GM10248 (cell line): Measurements from ENCODE around the gene USP2.

Experiments
- CTCF ChIA-PET: fragments of 300-600 bp; sonication (Branson Sonifier 250); formaldehyde crosslinking; extraction: SDS; loops from one replicate; lab custom pipeline; 2021; ENCODE audit warnings: antibody characterized with exemption; lab: Yijun Ruan, JAX
- POLR2A ChIA-PET: fragments of 350-650 bp; sonication (Branson Sonifier 250); formaldehyde crosslinking; extraction: SDS; loops from one replicate; lab custom pipeline; 2020; ENCODE audit warnings: antibody characterized with exemption; lab: Yijun Ruan, JAX
- DNase-seq: peaks from one replicate; pipeline ENCODE4 v3.0.0; 2012; ENCODE audit errors: extremely low spot score
- CTCF ChIP-seq: IDR thresholded peaks from 2 replicates; pipeline ENCODE4 v1.5.1; 2012; ENCODE audit warnings: mild to moderate bottlenecking, low read depth; ENCODE audit errors: extremely low read depth, missing control alignments, control extremely low read depth

USP2 gene

GRCh38 chr11:119340335-119341221, 40.9 kb downstream of the USP2 start, which contains the start of gene C1QTNF5:
C1QTNF5 (minus strand) TSS chr11:119340883; CDS start chr11:119340397, 486 bp downstream.
- no peak for DNase-seq
- ChIA-PET CTCF (interaction anchor here (0.7 to 5.9 kb wide), 18 partner anchors 9 to 1409 kb away, joined by 3 to 131 read pairs (median 4); partner anchors contain the start of gene USP2), POLR2A (interaction anchor here (0.7 kb wide), 1 partner anchor 514 kb away, joined by 7 read pairs; no protein-coding TSS in a partner anchor)
- no peak for TF ChIP-seq CTCF

DNA sequence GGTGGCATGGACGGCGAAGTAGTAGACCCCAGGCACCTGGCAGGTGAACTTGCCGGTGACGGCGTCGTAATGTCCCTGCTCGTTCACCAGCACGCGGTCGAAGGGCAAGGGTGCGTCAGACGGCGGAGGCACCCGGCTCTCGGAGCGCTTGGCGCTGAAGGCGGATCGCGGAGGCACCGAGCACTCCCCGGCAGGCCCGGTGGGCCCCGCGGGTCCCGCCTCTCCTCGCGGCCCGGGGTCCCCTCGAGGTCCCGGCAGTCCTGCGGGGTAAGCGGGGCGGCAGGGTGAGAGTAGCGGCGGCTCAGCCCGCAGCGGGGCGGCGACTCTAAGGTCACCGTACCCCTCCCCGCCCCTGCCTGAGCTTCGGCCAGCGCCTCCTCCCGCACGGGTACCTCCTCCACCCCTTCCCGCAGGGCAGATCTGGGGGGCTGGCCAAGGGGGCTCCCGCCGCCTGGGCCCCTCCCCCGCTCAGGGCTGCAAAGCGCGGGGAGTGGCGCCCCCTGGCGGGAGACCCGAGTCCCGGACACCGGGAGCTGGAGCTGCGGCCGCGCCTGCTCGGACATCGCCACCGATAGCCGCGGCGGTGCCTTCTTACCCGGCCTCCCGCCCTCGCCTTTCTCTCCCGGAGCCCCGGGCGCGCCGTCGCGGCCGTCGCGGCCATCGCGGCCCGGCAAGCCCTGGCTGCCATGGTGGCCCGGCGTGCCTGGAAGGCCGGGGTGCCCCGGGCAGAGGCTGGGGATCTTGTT, 41.7 kb downstream of the USP2 start:
- peak; percentile 84 for TF ChIP-seq CTCF
- POLR2A ChIA-PET = no interaction called here

GRCh38 chr11:119338965-119339588, 42.4 kb downstream of the USP2 start:
- CTCF ChIA-PET = interaction anchor here (0.7 to 5.9 kb wide), 33 partner anchors 8 to 547 kb away, joined by 3 to 131 read pairs (median 4); partner anchors contain the start of gene USP2
- POLR2A ChIA-PET = no interaction called here
- DNase-seq = no peak
- no peak for TF ChIP-seq CTCF

More for the DNA sequence above, 41.7 kb downstream of the USP2 start:
- CTCF ChIA-PET = interaction anchor here (0.7 to 5.9 kb wide), 19 partner anchors 8 to 1408 kb away, joined by 3 to 131 read pairs (median 5); partner anchors contain the start of gene USP2
- peak; percentile 82 for DNase-seq

DNA sequence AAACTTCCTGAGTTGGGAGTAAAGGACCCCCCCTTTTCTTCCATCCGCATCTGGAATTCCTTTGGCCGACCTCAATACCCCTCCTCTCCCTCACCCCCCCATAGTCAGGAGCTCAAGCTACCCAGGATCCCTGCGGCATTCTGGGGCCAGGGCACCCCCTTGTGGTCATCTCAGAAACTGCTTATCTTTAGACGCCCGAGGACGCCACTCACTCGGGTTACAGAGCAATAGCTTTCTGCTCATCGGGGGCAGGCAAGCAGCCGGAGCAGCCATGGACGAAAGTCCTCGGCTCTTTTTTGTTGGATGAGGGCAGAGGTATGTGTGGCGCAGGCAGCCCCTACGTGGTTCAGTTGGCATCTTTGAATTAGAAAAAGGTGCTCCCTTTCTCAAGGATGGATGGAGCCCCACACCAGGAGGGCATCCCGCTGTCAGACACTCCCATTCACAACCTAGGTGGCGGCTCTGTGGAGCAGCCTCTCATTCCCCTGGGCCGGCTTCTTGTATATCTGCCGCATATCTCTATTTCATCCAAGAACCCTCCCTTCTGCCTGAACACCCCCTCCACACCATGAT, 43.1 kb downstream of the USP2 start:
- ChIA-PET CTCF (interaction anchor here (0.7 to 5.9 kb wide), 41 partner anchors 8 to 546 kb away, joined by 3 to 131 read pairs (median 4); partner anchors contain the start of genes MFRP, NLRX1 and USP2), POLR2A (interaction anchor here (0.6 kb wide), 1 partner anchor 230 kb away, joined by 3 read pairs; no protein-coding TSS in a partner anchor)
- DNase-seq = peak; percentile 84
- peak; percentile 78 for TF ChIP-seq CTCF

DNA sequence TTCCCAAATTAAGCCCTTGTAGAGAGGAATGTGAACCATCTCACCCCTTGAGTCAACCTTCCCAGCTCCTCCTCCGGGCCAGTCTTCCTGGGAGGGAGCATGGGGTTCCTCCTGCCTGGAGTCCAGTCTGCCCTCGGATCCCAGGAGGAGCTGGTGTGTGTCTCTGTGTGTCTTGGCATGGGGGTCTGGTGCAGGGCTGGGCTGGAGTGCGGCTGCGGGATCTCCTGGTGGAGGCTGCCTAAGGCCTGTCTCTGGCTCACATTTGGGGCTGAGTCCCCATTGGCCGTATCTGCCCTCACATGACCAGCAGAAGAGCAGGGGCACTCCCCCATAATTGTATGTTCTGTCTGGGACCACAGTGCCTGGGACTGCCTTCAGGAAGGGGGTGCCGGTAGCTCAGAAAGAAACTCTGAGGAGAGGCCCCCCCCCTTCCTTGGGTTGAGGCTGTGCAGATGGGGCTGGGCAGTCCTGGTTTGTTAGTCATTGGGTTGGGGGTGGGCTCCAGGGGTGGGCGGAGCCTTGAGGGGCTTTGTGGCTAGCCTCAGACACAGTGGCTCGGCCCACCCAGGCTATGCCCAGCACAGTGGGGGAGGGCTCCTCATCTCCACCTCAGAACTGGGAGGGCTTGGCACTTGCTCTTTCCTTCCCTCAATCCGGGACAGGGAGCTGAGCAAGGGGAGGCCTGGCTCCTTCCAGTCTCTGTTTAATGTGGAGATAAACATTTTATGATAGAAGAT, 43.7 kb downstream of the USP2 start:
- CTCF ChIA-PET = interaction anchor here (0.6 to 5.9 kb wide), 39 partner anchors 9 to 1749 kb away, joined by 3 to 131 read pairs (median 4); partner anchors contain the start of genes MFRP, NLRX1 and USP2
- POLR2A ChIA-PET = no interaction called here
- no peak for DNase-seq
- no peak for TF ChIP-seq CTCF
